ENCODE data around the gene CDON.

CDON gene

DNA sequence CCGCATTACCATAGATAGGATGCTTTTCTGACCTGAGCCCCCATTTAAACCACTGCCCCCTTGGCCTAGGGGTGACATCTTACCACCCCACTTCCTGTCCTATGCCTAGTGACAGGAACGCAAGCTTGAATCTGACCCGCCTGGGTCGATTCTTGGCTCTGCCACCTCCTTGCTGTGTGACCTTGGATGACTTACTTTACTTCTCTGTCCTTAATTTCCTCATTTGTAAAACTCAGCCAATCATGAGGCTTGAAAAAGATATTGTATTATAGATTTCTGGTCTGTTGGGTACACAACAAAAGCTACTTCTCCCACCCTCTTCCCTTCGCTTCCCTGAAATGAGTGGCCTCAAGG lies 39.2 kb upstream of the CDON start:
- no peak overlapping the region for H3K4me2 ChIP-seq (ENCODE audit: low read length)
- no peak overlapping the region for H3K4me3 ChIP-seq (ENCODE audit: low read depth, low read length, poor library complexity, severe bottlenecking)
- H3K9ac ChIP-seq (ENCODE audit: low read length) = no peak overlapping the region
- no peak overlapping the region for H2AFZ ChIP-seq (ENCODE audit: low read length)
- H3K9me2 ChIP-seq (ENCODE audit: low read depth, low read length) = no peaks in the 10 kb centered on the region
- H3K27me3 ChIP-seq (ENCODE audit: insufficient read depth, low read length) = no peaks in the 10 kb centered on the region
- H3F3A ChIP-seq (ENCODE audit: insufficient read depth, low read length) = no peaks in the 10 kb centered on the region
- no peaks in the 10 kb centered on the region for H3K36me3 ChIP-seq (ENCODE audit: insufficient read depth, low read length)
- no peaks in the 10 kb centered on the region for H4K20me1 ChIP-seq (ENCODE audit: insufficient read depth, low read length)
- H3K79me2 ChIP-seq (ENCODE audit: insufficient read depth, low read length) = no peaks in the 10 kb centered on the region
- no peak for TF ChIP-seq EZH2 (IDR thresholded peaks at IDR 0.05; ENCODE audit: borderline replicate concordance, low read length)
- TF ChIP-seq, protein P1, sequence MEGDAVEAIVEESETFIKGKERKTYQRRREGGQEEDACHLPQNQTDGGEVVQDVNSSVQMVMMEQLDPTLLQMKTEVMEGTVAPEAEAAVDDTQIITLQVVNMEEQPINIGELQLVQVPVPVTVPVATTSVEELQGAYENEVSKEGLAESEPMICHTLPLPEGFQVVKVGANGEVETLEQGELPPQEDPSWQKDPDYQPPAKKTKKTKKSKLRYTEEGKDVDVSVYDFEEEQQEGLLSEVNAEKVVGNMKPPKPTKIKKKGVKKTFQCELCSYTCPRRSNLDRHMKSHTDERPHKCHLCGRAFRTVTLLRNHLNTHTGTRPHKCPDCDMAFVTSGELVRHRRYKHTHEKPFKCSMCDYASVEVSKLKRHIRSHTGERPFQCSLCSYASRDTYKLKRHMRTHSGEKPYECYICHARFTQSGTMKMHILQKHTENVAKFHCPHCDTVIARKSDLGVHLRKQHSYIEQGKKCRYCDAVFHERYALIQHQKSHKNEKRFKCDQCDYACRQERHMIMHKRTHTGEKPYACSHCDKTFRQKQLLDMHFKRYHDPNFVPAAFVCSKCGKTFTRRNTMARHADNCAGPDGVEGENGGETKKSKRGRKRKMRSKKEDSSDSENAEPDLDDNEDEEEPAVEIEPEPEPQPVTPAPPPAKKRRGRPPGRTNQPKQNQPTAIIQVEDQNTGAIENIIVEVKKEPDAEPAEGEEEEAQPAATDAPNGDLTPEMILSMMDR (IDR thresholded peaks at IDR 0.05; ENCODE audit: low read length) = no peak
- no peaks in the 10 kb centered on the region for H3K9me3 ChIP-seq (ENCODE audit: low read length)
- H3K27ac ChIP-seq (ENCODE audit: low read depth, low read length, poor library complexity, severe bottlenecking) = no peak overlapping the region
- H3K4me1 ChIP-seq (ENCODE audit: insufficient read depth, low read length, severe bottlenecking) = no peaks in the 10 kb centered on the region

DNA sequence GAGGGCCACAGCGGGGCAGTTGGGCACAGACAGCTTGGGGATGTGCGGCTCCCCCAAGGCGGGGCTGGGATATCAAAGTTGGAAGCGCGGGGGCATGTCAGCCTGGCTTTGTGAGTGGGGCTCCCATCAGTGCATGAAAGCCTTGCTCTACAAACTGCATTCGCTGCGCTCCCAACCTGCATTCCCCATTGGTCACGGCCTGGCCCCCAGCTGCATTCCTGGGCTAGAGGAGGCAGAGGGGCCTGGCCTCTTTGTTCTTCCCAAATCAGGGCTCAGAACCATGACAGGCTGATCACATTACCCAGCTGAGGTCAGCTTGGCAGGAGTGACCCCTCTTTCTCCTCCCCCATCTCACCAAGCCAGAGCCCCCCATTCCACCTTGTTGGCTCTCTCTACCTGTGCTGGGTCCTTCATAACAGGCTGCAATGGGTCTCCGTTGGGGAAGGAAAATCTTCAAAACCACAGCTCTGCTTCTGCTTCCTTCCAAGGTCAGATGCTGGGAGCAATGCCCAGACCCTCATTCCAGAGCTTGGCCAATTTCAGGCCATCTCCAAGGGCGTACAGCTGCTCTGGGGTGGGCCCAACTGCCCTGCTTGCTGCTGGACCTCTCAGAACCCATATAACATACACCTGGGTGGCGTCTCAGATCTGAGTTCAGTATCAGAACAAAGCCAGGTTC lies 38.7 kb upstream of the CDON start:
- no peaks in the 10 kb centered on the region for H4K20me1 ChIP-seq (ENCODE audit: insufficient read depth, low read length)
- H3F3A ChIP-seq (ENCODE audit: insufficient read depth, low read length) = no peaks in the 10 kb centered on the region
- no peaks in the 10 kb centered on the region for H3K36me3 ChIP-seq (ENCODE audit: insufficient read depth, low read length)
- H3K4me3 ChIP-seq (ENCODE audit: low read depth, low read length, poor library complexity, severe bottlenecking) = no peak overlapping the region
- H3K9me3 ChIP-seq (ENCODE audit: low read length) = no peaks in the 10 kb centered on the region
- no peak overlapping the region for H3K4me2 ChIP-seq (ENCODE audit: low read length)
- no peaks in the 10 kb centered on the region for H3K4me1 ChIP-seq (ENCODE audit: insufficient read depth, low read length, severe bottlenecking)
- H3K9me2 ChIP-seq (ENCODE audit: low read depth, low read length) = no peaks in the 10 kb centered on the region
- H3K27ac ChIP-seq (ENCODE audit: low read depth, low read length, poor library complexity, severe bottlenecking) = no peak overlapping the region
- H2AFZ ChIP-seq (ENCODE audit: low read length) = no peak overlapping the region
- no peaks in the 10 kb centered on the region for H3K79me2 ChIP-seq (ENCODE audit: insufficient read depth, low read length)
- no peaks in the 10 kb centered on the region for H3K27me3 ChIP-seq (ENCODE audit: insufficient read depth, low read length)
- H3K9ac ChIP-seq (ENCODE audit: low read length) = no peak overlapping the region
- no peak for TF ChIP-seq EZH2 (IDR thresholded peaks at IDR 0.05; ENCODE audit: borderline replicate concordance, low read length)
- TF ChIP-seq, protein P1 (IDR thresholded peaks at IDR 0.05; ENCODE audit: low read length) = no peak

DNA sequence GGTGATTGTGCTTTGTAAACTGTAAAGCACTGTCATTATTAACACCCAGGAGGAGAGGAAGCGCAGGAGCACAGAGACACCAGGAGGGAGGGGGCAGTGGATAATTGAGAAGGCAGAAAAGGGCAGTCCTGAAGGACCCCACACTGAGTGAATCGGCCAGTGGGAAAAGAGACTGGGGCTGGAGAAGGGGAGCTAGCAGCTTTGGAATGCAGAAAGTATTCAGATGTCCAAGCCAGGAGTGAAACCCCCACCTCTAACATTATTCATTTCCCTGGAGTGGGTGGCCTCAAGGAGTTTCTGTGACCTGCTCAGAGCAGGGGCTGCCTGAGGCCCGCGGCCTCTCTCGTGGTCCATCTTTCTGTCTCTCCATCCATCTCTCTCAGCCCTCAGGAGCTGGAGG lies 38.0 kb upstream of the CDON start:
- Histone ChIP-seq H3K27ac (ENCODE audit: low read depth, low read length, poor library complexity, severe bottlenecking) (no peak overlapping the region), H3K79me2 (ENCODE audit: insufficient read depth, low read length) (no peaks in the 10 kb centered on the region), H3K27me3 (ENCODE audit: insufficient read depth, low read length) (no peaks in the 10 kb centered on the region), H3K36me3 (ENCODE audit: insufficient read depth, low read length) (no peaks in the 10 kb centered on the region), H3K4me2 (ENCODE audit: low read length) (no peak overlapping the region), H3K9ac (ENCODE audit: low read length) (no peak overlapping the region), H3F3A (ENCODE audit: insufficient read depth, low read length) (no peaks in the 10 kb centered on the region), H3K4me1 (ENCODE audit: insufficient read depth, low read length, severe bottlenecking) (no peaks in the 10 kb centered on the region), H4K20me1 (ENCODE audit: insufficient read depth, low read length) (no peaks in the 10 kb centered on the region), H2AFZ (ENCODE audit: low read length) (no peak overlapping the region), H3K4me3 (ENCODE audit: low read depth, low read length, poor library complexity, severe bottlenecking) (no peak overlapping the region), H3K9me3 (ENCODE audit: low read length) (no peaks in the 10 kb centered on the region), H3K9me2 (ENCODE audit: low read depth, low read length) (no peaks in the 10 kb centered on the region)
- no peak for TF ChIP-seq EZH2 (IDR thresholded peaks at IDR 0.05; ENCODE audit: borderline replicate concordance, low read length)
- TF ChIP-seq, protein P1 (IDR thresholded peaks at IDR 0.05; ENCODE audit: low read length) = no peak
